Central memory CD4-positive, alpha-beta T cell (primary cell): ENCODE measurements around the gene GALNT12.

Experiments used
- DNase-seq: peaks from one replicate; pipeline ENCODE4 v3.0.0; 2022

The GALNT12 gene

GRCh38 chr9:98864281-98865174 lies 57.1 kb downstream of the GALNT12 start:
- DNase-seq = no peak

GRCh38 chr9:98865284-98865875 lies 57.9 kb downstream of the GALNT12 start:
- no peak for DNase-seq

GRCh38 chr9:98866435-98867102 lies 59.1 kb downstream of the GALNT12 start:
- DNase-seq = no peak

GRCh38 chr9:98867103-98867428 lies 59.6 kb downstream of the GALNT12 start:
- no peak for DNase-seq

- DNase-seq = no peak
These were observed 60.1 kb downstream of the GALNT12 start for GRCh38 chr9:98867429-98868168.

- DNase-seq = no peak
These were observed 61.7 kb downstream of the GALNT12 start for GRCh38 chr9:98869078-98869745.

GRCh38 chr9:98869866-98870265 lies 62.4 kb downstream of the GALNT12 start:
- no peak for DNase-seq

- DNase-seq = no peak
These were observed 63.5 kb downstream of the GALNT12 start for GRCh38 chr9:98870782-98871557.

GRCh38 chr9:98871558-98872065 lies 64.1 kb downstream of the GALNT12 start:
- no peak for DNase-seq

- no peak for DNase-seq
These were observed 66.1 kb downstream of the GALNT12 start for GRCh38 chr9:98873526-98873925.

- DNase-seq = no peak
These were observed 66.5 kb downstream of the GALNT12 start for GRCh38 chr9:98873951-98874371.

GRCh38 chr9:98874721-98875255 lies 67.3 kb downstream of the GALNT12 start:
- no peak for DNase-seq

GRCh38 chr9:98875536-98875935 lies 68.1 kb downstream of the GALNT12 start:
- DNase-seq = no peak

- no peak for DNase-seq
These were observed 69.8 kb downstream of the GALNT12 start for GRCh38 chr9:98877311-98877710.

- no peak for DNase-seq
These were observed 71.9 kb downstream of the GALNT12 start for GRCh38 chr9:98879094-98879962.

GRCh38 chr9:98879963-98880310 lies 72.5 kb downstream of the GALNT12 start:
- no peak for DNase-seq

- no peak for DNase-seq
These were observed 73.0 kb downstream of the GALNT12 start for GRCh38 chr9:98880311-98881015.

GRCh38 chr9:98881356-98881755 lies 73.9 kb downstream of the GALNT12 start:
- no peak for DNase-seq

GRCh38 chr9:98881836-98882568 lies 74.5 kb downstream of the GALNT12 start:
- no peak for DNase-seq
